ENCODE results near the gene POMT2.
"Not testable (repeated sequence)": the region's sequence is repeated elsewhere in the genome, so short reads cannot be mapped to it uniquely, and the experiment has no call there.

Gene POMT2

GRCh38 chr14:77340389-77340788 lies 19.7 kb upstream of the POMT2 start:
- TF ChIP-seq CTCF (conservative IDR thresholded peaks at IDR 0.05; ENCODE audit: low read depth) = no peak
- no peak for DNase-seq (ENCODE audit: low spot score)
- H3K27ac ChIP-seq = no peak overlapping the region
- CTCF ChIA-PET = no interaction called here
- POLR2A ChIA-PET (ENCODE audit: low non-redundant PET) = no interaction called here

GRCh38 chr14:77339407-77339806 lies 18.7 kb upstream of the POMT2 start:
- DNase-seq (ENCODE audit: low spot score) = no peak
- CTCF ChIA-PET = interaction anchor here (0.5 kb wide), 1 partner anchor 187 kb away, joined by 4 read pairs; no protein-coding TSS in a partner anchor
- H3K27ac ChIP-seq = no peak overlapping the region
- POLR2A ChIA-PET (ENCODE audit: low non-redundant PET) = no interaction called here
- TF ChIP-seq CTCF (conservative IDR thresholded peaks at IDR 0.05; ENCODE audit: low read depth) = no peak

- ChIA-PET CTCF (no interaction called here), POLR2A (ENCODE audit: low non-redundant PET) (no interaction called here)
- no peak overlapping the region for H3K27ac ChIP-seq
- no peak for DNase-seq (ENCODE audit: low spot score)
- TF ChIP-seq CTCF (conservative IDR thresholded peaks at IDR 0.05; ENCODE audit: low read depth) = no peak
Observed at GRCh38 chr14:77338302-77338701, 17.6 kb upstream of the POMT2 start.

GRCh38 chr14:77337880-77338279 lies 17.2 kb upstream of the POMT2 start:
- CTCF ChIA-PET = no interaction called here
- no peak for TF ChIP-seq CTCF (conservative IDR thresholded peaks at IDR 0.05; ENCODE audit: low read depth)
- H3K27ac ChIP-seq = no peak overlapping the region
- no peak for DNase-seq (ENCODE audit: low spot score)
- POLR2A ChIA-PET (ENCODE audit: low non-redundant PET) = no interaction called here

- DNase-seq (ENCODE audit: low spot score); POLR2A ChIA-PET (ENCODE audit: low non-redundant PET); H3K27ac ChIP-seq: not testable (repeated sequence)
- CTCF ChIA-PET = interaction anchor here (0.6 kb wide), 1 partner anchor 35 kb away, joined by 3 read pairs; no protein-coding TSS in a partner anchor
Observed at GRCh38 chr14:77337255-77337654, 16.6 kb upstream of the POMT2 start.

GRCh38 chr14:77335576-77335975 lies 14.9 kb upstream of the POMT2 start:
- POLR2A ChIA-PET (ENCODE audit: low non-redundant PET) = no interaction called here

GRCh38 chr14:77329872-77330271 lies 9.2 kb upstream of the POMT2 start:
- DNase-seq (ENCODE audit: low spot score) = no peak
- no peak for TF ChIP-seq CTCF (conservative IDR thresholded peaks at IDR 0.05; ENCODE audit: low read depth)
- POLR2A ChIA-PET (ENCODE audit: low non-redundant PET) = no interaction called here
- CTCF ChIA-PET = interaction anchor here (0.6 kb wide), 1 partner anchor 236 kb away, joined by 3 read pairs; no protein-coding TSS in a partner anchor
- no peak overlapping the region for H3K27ac ChIP-seq

More at GRCh38 chr14:77335576-77335975, 14.9 kb upstream of the POMT2 start:
- DNase-seq (ENCODE audit: low spot score) = no peak
- no peak for TF ChIP-seq CTCF (conservative IDR thresholded peaks at IDR 0.05; ENCODE audit: low read depth)
- no peak overlapping the region for H3K27ac ChIP-seq
- CTCF ChIA-PET = interaction anchor here (0.6 kb wide), 2 partner anchors 24 to 68 kb away, joined by 3 read pairs; no protein-coding TSS in a partner anchor

Data from RWPE1 (cell line).